Lower leg skin (tissue), 3 donors: ENCODE measurements around the gene IL4I1.

Experiments
- CTCF ChIP-seq, 3 donors: fragments of 450-650 bp; IDR thresholded peaks; one replicate each; pipeline ENCODE4 v1.5.1; 2016; ENCODE audit warnings: antibody characterized with exemption in 3 of 3, mild to moderate bottlenecking in 3 of 3, moderate library complexity in 2 of 3
- POLR2A ChIP-seq, 2 donors: fragments of 450-650 bp; IDR thresholded peaks; one replicate each; pipeline ENCODE4 v1.6.1; 2016 to 2017; ENCODE audit warnings: antibody characterized with exemption in 2 of 2, mild to moderate bottlenecking in 1 of 2, moderate library complexity in 1 of 2

DNA sequence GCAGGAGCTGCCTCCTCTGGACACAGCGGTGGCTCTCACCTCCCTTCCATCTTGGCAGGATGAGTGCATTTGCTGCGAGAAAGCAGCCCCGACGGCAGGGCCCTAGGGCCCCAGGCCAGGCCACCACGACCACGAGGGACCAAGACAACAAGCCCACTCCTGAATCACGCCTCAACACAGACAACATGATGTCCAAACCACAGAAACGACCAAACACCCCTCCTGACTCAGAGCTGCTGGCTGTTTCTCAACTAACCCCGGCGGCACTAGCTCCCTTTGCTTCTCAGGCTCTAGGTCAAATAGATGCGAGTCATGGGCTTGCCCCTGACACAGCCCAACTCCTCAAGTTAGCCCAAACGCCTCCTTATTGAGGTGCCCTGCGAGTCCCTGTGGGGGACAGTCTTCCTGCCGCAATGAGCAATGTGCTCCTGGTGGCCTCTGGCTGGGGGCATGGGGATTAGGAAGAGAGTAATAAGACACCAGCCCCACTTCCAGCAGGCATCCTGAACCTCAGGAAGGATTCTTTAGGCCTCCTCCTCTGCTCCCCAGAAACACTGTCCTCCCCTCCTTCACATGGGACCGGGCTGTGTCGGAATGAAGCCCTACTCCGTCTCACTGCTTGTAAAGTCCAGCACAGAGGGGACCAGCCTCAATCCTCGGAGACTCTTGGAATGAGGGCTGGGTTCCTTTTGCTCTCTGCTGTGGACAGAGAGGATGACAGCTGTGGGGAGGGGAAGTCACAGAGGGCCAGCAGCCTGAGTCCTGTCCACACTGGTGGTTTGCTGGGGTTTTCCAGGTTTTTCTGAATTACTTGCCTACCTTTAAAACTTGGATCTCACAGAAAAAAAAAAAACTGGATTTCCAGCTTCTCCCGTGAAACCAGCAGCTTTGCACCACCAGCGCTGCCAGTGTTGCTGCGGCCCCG is 25.4 kb upstream of the IL4I1 start:
- TF ChIP-seq CTCF (IDR thresholded peaks at IDR 0.05) (no peak), POLR2A (IDR thresholded peaks at IDR 0.05) (no peak)
